Psoas muscle (tissue), 8 donors: ENCODE measurements around the gene TBC1D14. TPM values are rescaled to one million over a fixed set of nuclear protein-coding genes. Genes with fewer than 3 reads are reported as not detected.

ENCODE experiments used
- ATAC-seq, 4 donors: fragments of 200-7000 bp; cut with Tn5 transposase; one replicate each; pipeline ENCODE4 v1.9.1; 2020; ENCODE audit warnings: moderate library complexity in 3 of 4, mild to moderate bottlenecking in 2 of 4
- DNase-seq, 2 donors: peaks; one replicate each; pipeline ENCODE4 v3.0.0-alpha.2; 2020
- H3K27ac ChIP-seq: fragments of 200-600 bp; one replicate; pipeline ENCODE4 v1.8.0; 2022
- H3K27me3 ChIP-seq, 3 donors: fragments of 200-600 bp in 1 of 3; one replicate each; pipeline versions ENCODE4 v1.6.1 to v1.8.0; 2013 to 2022; ENCODE audit warnings: low read length in 2 of 3, mild to moderate bottlenecking in 2 of 3, moderate library complexity in 1 of 3; ENCODE audit not compliant: insufficient read depth in 3 of 3
- H3K36me3 ChIP-seq, 2 donors: fragments of 200-600 bp in 1 of 2; one replicate each; pipeline versions ENCODE4 v1.6.1 to v1.8.0; 2013 to 2022; ENCODE audit warnings: low read depth in 1 of 2, mild to moderate bottlenecking in 1 of 2, moderate library complexity in 1 of 2; ENCODE audit not compliant: insufficient read depth in 1 of 2
- H3K4me1 ChIP-seq: fragments of 200-600 bp; one replicate; pipeline ENCODE4 v1.8.0; 2022
- H3K4me3 ChIP-seq: fragments of 200-600 bp; one replicate; pipeline ENCODE4 v1.8.0; 2022; ENCODE audit warnings: mild to moderate bottlenecking
- H3K9me3 ChIP-seq: fragments of 200-600 bp; one replicate; pipeline ENCODE4 v1.8.0; 2022
- CTCF ChIP-seq: fragments of 200-600 bp; IDR thresholded peaks from one replicate; pipeline ENCODE4 v1.8.0; 2022; ENCODE audit warnings: antibody characterized with exemption
- WGBS, 3 donors: extraction: QIAGEN DNeasy Blood & Tissue Kit; methylation state at CpG; one replicate each; pipeline versions ENCODE4 v1.1.6 to v1.1.7; 2013; 5-methylcytosine and 5-hydroxymethylcytosine counted together
- intact Hi-C, 2 donors: fragments of 100-400 bp; cut with DNase I; formaldehyde crosslinking; loops; one replicate each; pipeline versions ENCODE4 v1.11.0 to v1.14.2; 2022
- polyA plus RNA-seq, 3 donors: library from polyadenylated mRNA; stranded (reverse); fragments of 200-250 nt; gene quantifications; one replicate each; pipeline ENCODE4 v1.2.3, GENCODE V29; 2013
- total RNA-seq, 4 donors: library from RNA; stranded (reverse); fragmentation: NEBNext Ultra II Directional in 2 of 4; extraction: Animal tissue kit (Norgen Biotek cat#: 25700) in 2 of 4; gene quantifications; one replicate each; pipeline versions ENCODE4 v1.2.1 to v1.2.4, GENCODE V29; 2021 to 2023
- donor health status: healthy with polysubstance abuse.
- donor health status: DM: no; HTN: no; CAD: no; lungs with moderate emphysema.
- donor health status: Bipolar disorder and iron deficiency.
- donor health status: healthy.
- donor health status: DM: yes; HTN: yes; CAD: no.
- donor health status: DM: no; HTN: no; CAD: no.
- donor health status: DM: no; HTN: no; CAD: no.
- donor health status: DM: yes; HTN: yes; CAD: no.

The TBC1D14 gene
- total and polyA plus RNA-seq, 7 donors, result 14.7 to 45.5 (median 33.1) TPM

GRCh38 chr4:7055111-7055989 is 145.7 kb downstream of the TBC1D14 start:
- Histone ChIP-seq H3K4me3 (no peak overlapping the region), H3K4me1 (peaks cover 28% of the 10 kb centered on the region), H3K9me3 (no peaks in the 10 kb centered on the region), H3K27me3 (no peaks in the 10 kb centered on the region), H3K36me3 (peaks cover 7 to 59% of the 10 kb centered on the region in 2 donors), H3K27ac (no peak overlapping the region)
- WGBS, 3 donors, result 88 to 92% (median 89%) methylated on average over 31 of the region's 31 CpGs
- intact Hi-C loops, result no loop called here
- no peak for TF ChIP-seq CTCF
- ATAC-seq (no peak), DNase-seq (no peak)

- intact Hi-C loops, result no loop called here
- Histone ChIP-seq H3K36me3 (peaks cover 11 to 65% of the 10 kb centered on the region in 2 donors), H3K4me1 (peaks cover 22% of the 10 kb centered on the region), H3K27me3 (no peaks in the 10 kb centered on the region), H3K27ac (no peak overlapping the region), H3K9me3 (no peaks in the 10 kb centered on the region), H3K4me3 (no peak overlapping the region)
- no peak for ATAC-seq
- 83 to 89% (median 86%) methylated on average over 10 of the region's 10 CpGs for WGBS, 3 donors
- no peak for DNase-seq
- no peak for TF ChIP-seq CTCF
Observed at GRCh38 chr4:7055990-7056325, 146.3 kb downstream of the TBC1D14 start.

- WGBS, 3 donors, result 91 to 95% (median 93%) methylated on average over 3 of the region's 3 CpGs
- ATAC-seq (no peak), DNase-seq (no peak)
- no peaks in the 10 kb centered on the region for H3K9me3 ChIP-seq
- intact Hi-C loops, result no loop called here
- H3K4me1 ChIP-seq, result no peaks in the 10 kb centered on the region
- peaks cover 18 to 92% of the 10 kb centered on the region in 2 donors for H3K36me3 ChIP-seq
- no peak overlapping the region for H3K4me3 ChIP-seq
- TF ChIP-seq CTCF, result no peak
- H3K27me3 ChIP-seq, result no peaks in the 10 kb centered on the region
- H3K27ac ChIP-seq, result no peak overlapping the region
Observed at GRCh38 chr4:7058792-7059191, 149.2 kb downstream of the TBC1D14 start.

GRCh38 chr4:7059662-7060061 is 150.0 kb downstream of the TBC1D14 start:
- H3K9me3 ChIP-seq, result no peaks in the 10 kb centered on the region
- DNase-seq, result no peak
- TF ChIP-seq CTCF, result no peak
- WGBS, 3 donors, result 75 to 89% (median 77%) methylated on average over 11 of the region's 11 CpGs
- peak in 1 of 4 donors; percentile 23 for ATAC-seq
- H3K4me3 ChIP-seq, result no peak overlapping the region
- H3K27me3 ChIP-seq, result no peaks in the 10 kb centered on the region
- no peaks in the 10 kb centered on the region for H3K4me1 ChIP-seq
- intact Hi-C loops, result no loop called here
- no peak overlapping the region for H3K27ac ChIP-seq
- H3K36me3 ChIP-seq, result peaks cover 18 to 89% of the 10 kb centered on the region in 2 donors
